ENCODE data around the gene WDR45B. TPM values are rescaled to one million over a fixed set of nuclear protein-coding genes. Genes with fewer than 3 reads are reported as not detected.

The WDR45B gene
- total RNA-seq, 1 donor from 2014 or later: 74.0 TPM

- no peak for TF ChIP-seq CTCF (conservative IDR thresholded peaks at IDR 0.05)
- no peak for DNase-seq (ENCODE audit: extremely low spot score, unreplicated experiment)
- Mint-ChIP-seq H3K9me3 (no peaks in the 10 kb centered on the region), H3K4me1 (ENCODE audit: unreplicated experiment) (peaks cover 11% of the 10 kb centered on the region), H3K36me3 (peaks cover 26% of the 10 kb centered on the region), H3K27me3 (no peaks in the 10 kb centered on the region), H3K4me3 (no peak overlapping the region), H3K27ac (peak overlapping the region; percentile 76)
These were observed 15.8 kb downstream of the WDR45B start for GRCh38 chr17:82632451-82632850.

- H3K27me3 Mint-ChIP-seq: no peaks in the 10 kb centered on the region
- H3K4me1 Mint-ChIP-seq (ENCODE audit: unreplicated experiment): peaks cover 3% of the 10 kb centered on the region
- H3K27ac Mint-ChIP-seq: no peak overlapping the region
- H3K9me3 Mint-ChIP-seq: no peaks in the 10 kb centered on the region
- peaks cover 23% of the 10 kb centered on the region for H3K36me3 Mint-ChIP-seq
- no peak for DNase-seq (ENCODE audit: extremely low spot score, unreplicated experiment)
- no peak overlapping the region for H3K4me3 Mint-ChIP-seq
- TF ChIP-seq CTCF (conservative IDR thresholded peaks at IDR 0.05): no peak
These were observed 16.7 kb downstream of the WDR45B start for GRCh38 chr17:82631544-82631943.

GRCh38 chr17:82630212-82630611 lies 18.0 kb downstream of the WDR45B start:
- peaks cover 21% of the 10 kb centered on the region for H3K36me3 Mint-ChIP-seq
- H3K9me3 Mint-ChIP-seq: no peaks in the 10 kb centered on the region
- no peak overlapping the region for H3K4me3 Mint-ChIP-seq
- TF ChIP-seq CTCF (conservative IDR thresholded peaks at IDR 0.05): no peak
- no peaks in the 10 kb centered on the region for H3K27me3 Mint-ChIP-seq
- DNase-seq (ENCODE audit: extremely low spot score, unreplicated experiment): no peak
- peak overlapping the region; percentile 34 for H3K27ac Mint-ChIP-seq
- no peaks in the 10 kb centered on the region for H3K4me1 Mint-ChIP-seq (ENCODE audit: unreplicated experiment)

GRCh38 chr17:82629748-82630147 lies 18.5 kb downstream of the WDR45B start:
- Mint-ChIP-seq H3K9me3 (no peaks in the 10 kb centered on the region), H3K4me1 (ENCODE audit: unreplicated experiment) (no peaks in the 10 kb centered on the region), H3K27me3 (no peaks in the 10 kb centered on the region), H3K36me3 (peaks cover 21% of the 10 kb centered on the region), H3K4me3 (no peak overlapping the region), H3K27ac (peak overlapping the region; percentile 63)
- TF ChIP-seq CTCF (conservative IDR thresholded peaks at IDR 0.05): no peak
- no peak for DNase-seq (ENCODE audit: extremely low spot score, unreplicated experiment)

GRCh38 chr17:82627405-82627804 lies 20.8 kb downstream of the WDR45B start:
- Mint-ChIP-seq H3K27ac (peak overlapping the region; percentile 29), H3K36me3 (peaks cover 24% of the 10 kb centered on the region), H3K9me3 (no peaks in the 10 kb centered on the region), H3K27me3 (no peaks in the 10 kb centered on the region), H3K4me1 (ENCODE audit: unreplicated experiment) (no peaks in the 10 kb centered on the region), H3K4me3 (no peak overlapping the region)
- DNase-seq (ENCODE audit: extremely low spot score, unreplicated experiment): no peak
- TF ChIP-seq CTCF (conservative IDR thresholded peaks at IDR 0.05): no peak

GRCh38 chr17:82623707-82624106 lies 24.5 kb downstream of the WDR45B start:
- Mint-ChIP-seq H3K4me1 (ENCODE audit: unreplicated experiment) (no peaks in the 10 kb centered on the region), H3K27me3 (no peaks in the 10 kb centered on the region), H3K36me3 (peaks cover 21% of the 10 kb centered on the region)

More at GRCh38 chr17:82623707-82624106, 24.5 kb downstream of the WDR45B start:
- no peak for DNase-seq (ENCODE audit: extremely low spot score, unreplicated experiment)
- Mint-ChIP-seq H3K4me3 (no peak overlapping the region), H3K27ac (no peak overlapping the region), H3K9me3 (no peaks in the 10 kb centered on the region)
- TF ChIP-seq CTCF (conservative IDR thresholded peaks at IDR 0.05): no peak

Measured in type B pancreatic cell (in vitro differentiated cells).